Hematopoietic multipotent progenitor cell treated with erythropoietin and hydrocortisone succinate and interleukin-3 and kit ligand, for 17 days (in vitro differentiated cells): Measurements from ENCODE around the gene AMY2B.
"Not testable (repeated sequence)": the region's sequence is repeated elsewhere in the genome, so short reads cannot be mapped to it uniquely, and the experiment has no call there.

Experiments
- DNase-seq: peaks from one replicate; pipeline ENCODE4 v3.0.0-alpha.2; 2015; ENCODE audit warnings: low spot score

The AMY2B gene

DNA sequence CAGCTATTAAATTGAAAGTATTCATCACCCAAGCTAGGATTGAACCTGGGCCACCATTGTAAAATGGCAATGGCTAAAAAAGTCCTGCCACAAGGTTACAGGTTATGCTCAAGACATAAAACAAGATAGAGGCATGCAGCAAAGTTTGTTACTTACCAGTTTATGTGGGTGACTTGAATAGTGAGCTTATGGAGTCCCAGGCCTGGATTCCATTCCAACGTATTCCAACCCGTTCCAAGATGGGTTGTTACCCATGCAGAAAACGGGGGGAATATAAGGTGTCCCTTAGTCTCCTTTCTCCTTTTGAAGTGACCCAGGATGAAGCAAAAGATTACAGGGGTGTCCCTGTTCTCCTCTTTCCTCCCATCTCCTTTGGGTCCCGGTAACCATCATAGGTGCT is 56.0 kb downstream of the AMY2B start:
- DNase-seq: not testable (repeated sequence)
